HG03469 (cell line): ENCODE results near the gene MYL6.

ENCODE experiments used
- ATAC-seq: cut with Tn5 transposase; IDR thresholded peaks from one replicate; pipeline ENCODE4 v1.9.1; 2021; ENCODE audit warnings: mild to moderate bottlenecking, moderate library complexity, moderate number of reproducible peaks; ENCODE audit not compliant: unreplicated experiment

Gene MYL6

DNA sequence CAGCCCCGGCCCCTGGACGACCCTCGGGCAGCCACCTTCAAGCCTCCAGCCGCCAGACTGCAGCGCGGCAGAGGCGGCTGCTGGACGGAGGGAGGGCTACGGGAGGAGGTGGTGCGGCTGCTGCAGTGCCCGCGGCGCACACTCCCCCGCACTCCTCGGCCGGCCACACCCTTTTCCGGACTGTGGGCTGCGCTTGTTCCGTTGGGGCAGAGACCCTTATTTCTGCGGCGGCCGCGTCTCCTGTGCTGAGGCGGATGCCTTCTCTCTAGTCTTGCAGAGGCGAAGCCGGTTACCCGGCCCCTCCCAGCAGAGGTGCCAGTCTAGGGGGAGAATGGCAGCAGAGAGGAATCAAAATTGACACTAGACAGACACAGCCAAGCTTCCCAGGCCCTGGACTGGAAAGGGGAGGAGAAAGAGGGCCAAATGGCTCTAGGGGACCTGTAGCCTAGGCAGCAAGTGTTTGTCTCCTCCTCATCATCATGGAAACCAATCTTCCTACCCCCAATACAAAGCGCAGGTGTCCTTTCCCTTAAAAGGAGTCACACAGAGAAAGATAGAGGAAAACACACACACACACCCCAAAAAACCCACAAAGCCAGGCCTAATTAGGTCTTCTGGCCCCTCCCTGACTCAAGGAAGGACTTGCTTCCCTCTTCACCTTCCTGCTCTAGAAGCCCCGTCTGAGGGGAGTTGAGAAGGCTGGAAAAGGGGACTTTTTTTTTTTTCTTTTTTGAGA is 28.8 kb upstream of the MYL6 start:
- ATAC-seq, result no peak

DNA sequence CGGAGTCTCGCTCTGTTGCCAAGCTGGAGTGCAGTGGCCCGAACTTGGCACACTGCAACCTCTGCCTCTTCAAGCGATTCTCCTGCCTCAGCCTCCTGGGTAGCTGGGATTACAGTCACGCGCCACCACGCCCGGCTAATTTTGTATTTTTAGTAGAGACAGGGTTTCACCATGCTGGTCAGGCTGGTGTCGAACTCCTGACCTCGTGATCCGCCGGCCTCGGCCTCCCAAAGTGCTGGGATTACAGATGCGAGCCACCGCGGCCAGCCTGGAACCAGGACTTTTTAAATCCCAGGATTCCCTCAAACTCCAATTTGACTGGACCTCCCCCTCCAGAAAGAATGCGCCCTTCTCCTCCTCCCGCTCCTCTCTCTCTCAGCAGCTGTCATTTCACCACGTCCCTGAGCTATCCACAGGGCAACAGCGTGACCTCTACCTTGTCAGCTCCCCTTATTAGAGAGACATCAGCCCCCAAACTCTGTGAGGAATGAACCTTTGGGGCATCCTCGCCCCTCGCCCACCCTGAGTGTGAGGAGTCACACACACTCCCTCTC is 28.1 kb upstream of the MYL6 start:
- ATAC-seq, result no peak

DNA sequence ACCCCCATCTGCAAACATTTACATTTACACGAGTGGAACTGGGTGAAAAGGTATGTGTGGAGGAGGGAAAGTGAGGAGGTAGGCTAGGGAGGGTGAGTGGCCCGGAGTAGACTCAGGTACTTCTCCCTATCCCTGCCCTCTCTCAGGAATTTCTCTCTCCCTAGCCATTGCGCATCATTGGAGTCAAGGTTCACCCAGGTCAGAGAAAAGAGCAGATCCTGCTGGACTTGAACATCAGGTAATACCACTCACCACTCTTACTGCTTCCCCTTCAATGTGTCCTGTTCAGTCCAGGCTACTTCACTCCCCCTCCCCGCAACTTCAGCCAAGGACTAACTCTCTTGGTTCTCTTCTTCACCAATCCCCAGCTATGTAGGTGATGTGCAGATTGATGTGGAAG is 27.3 kb upstream of the MYL6 start:
- no peak for ATAC-seq

DNA sequence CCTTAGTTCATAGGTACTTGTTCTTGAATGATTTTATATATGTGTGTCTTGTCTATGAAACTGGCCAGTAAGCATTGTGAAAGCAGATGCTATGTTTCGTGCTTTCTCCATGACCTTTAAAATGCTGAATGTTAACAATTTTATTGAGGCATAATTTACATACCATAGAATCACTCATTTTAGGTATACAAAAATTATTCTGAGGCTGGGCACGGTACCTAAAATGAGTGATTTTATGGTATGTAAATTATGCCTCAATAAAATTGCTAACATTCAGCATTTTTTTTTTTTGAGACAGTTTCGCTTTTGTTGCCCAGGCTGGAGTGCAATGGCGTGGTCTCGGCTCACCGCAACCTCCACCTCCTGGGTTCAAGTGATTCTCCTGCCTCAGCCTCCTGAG is 23.3 kb upstream of the MYL6 start:
- no peak for ATAC-seq

DNA sequence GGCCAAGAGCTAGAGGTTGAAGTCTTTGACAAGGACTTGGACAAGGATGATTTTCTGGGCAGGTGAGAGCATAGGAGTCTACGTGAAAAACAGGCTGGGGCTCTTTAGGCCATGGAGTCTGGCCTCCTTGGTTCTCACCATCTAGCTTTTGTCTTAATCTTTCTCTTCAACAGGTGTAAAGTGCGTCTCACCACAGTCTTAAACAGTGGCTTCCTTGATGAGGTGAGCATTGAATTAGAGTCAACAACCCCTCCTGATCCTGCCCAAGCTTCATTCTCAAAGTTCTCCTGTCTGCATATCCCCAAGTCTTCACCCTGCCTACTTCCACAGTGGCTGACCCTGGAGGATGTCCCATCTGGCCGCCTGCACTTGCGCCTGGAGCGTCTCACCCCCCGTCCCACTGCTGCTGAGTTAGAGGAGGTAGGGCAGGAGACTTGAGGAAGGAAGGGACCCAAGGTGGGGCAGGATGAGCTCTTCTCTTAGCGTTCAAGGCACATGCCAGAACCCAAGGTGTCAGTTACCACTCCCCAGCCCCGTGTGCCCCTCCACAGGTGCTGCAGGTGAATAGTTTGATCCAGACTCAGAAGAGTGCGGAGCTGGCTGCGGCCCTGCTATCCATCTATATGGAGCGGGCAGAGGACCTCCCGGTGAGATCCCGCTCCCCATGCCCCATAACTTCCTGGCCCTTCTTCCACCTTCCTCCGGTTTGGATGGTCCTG is 20.1 kb upstream of the MYL6 start:
- no peak for ATAC-seq

DNA sequence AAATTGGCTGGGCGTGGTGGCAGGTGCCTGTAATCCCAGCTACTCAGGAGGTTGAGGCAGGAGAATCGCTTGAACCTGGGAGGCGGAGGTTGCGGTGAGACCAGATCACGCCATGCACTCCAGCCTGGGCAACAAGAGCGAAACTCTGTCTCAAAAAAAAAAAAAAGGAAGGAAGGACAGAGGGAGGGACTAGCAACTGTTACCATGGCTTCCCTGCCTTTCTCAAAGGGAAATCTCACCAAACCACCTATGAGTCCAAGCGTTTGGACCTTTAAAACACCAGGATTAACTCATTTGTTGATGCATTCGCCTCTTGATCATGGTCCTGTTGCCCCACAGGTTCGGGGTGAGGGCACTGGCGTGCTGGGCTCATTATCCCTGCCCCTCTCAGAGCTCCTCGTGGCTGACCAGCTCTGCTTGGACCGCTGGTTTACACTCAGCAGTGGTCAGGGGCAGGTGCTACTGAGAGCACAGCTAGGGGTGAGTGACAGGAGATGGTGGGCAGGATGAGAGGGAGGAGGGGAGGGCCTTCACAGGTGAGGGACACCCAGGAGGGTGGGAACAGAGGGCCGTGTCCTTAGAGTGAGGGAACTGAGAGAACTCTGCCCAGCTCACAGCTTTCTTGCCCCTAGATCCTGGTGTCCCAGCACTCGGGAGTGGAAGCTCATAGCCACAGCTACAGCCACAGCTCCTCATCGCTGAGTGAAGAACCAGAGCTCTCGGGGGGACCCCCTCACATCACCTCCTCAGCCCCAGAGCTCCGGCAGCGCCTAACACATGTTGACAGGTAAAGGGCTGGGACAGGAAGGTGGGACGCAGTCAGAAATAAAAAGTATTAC is 16.0 kb upstream of the MYL6 start:
- ATAC-seq, result no peak

DNA sequence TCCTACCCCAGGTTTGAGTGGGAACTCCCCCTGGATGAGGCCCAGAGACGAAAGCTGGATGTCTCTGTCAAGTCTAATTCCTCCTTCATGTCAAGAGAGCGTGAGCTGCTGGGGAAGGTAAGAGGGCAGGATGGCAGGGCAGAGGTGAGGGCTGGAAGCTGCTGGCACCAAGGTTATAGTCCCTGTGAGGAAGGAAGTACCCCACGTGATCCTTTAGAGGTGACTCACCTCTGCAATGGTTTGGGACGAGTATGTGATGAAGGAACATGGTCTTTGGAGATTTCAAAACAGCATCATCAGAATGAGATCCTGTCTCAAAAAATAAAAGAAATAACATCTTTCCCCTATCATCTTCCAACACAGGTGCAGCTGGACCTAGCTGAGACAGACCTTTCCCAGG is 14.9 kb upstream of the MYL6 start:
- ATAC-seq, result no peak

DNA sequence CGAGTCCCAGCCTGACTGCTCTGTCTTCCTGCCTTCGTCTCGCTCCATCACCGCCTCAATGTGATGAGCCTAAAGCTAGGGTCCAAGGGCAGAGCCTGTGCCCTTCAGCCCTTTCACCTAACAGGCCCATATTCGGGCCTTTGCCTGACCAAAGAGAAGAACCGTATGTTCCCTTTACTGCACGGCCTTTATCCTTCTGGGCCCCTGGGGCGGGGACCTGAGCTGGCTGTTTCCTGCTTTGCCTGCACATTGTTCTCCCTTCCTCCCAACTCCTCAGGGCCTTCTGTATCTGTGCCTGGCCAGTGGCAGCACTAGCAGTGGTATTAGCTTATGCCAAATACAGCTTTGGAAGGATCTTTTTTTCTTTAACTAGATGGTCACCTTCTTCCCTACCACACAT is 14.3 kb upstream of the MYL6 start:
- ATAC-seq, result no peak

DNA sequence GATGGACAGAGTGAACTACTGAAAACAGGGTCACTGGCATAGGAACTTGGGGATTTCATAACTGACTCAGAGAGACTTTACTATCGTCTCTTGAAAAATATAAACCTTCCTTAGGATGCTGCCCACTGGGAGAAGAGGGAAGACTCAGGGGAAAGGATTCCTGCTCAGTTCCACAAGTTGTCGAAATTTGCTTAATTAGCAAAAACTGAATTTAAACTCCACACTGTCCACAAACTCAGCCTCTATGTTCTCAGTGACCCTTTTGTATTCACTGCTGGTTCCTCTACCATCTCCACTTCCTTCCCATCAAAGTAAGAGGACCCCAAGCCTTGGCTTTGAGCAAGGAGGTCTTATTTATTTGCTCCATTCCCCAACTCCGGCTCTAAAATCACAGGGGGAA is 12.9 kb upstream of the MYL6 start:
- no peak for ATAC-seq

DNA sequence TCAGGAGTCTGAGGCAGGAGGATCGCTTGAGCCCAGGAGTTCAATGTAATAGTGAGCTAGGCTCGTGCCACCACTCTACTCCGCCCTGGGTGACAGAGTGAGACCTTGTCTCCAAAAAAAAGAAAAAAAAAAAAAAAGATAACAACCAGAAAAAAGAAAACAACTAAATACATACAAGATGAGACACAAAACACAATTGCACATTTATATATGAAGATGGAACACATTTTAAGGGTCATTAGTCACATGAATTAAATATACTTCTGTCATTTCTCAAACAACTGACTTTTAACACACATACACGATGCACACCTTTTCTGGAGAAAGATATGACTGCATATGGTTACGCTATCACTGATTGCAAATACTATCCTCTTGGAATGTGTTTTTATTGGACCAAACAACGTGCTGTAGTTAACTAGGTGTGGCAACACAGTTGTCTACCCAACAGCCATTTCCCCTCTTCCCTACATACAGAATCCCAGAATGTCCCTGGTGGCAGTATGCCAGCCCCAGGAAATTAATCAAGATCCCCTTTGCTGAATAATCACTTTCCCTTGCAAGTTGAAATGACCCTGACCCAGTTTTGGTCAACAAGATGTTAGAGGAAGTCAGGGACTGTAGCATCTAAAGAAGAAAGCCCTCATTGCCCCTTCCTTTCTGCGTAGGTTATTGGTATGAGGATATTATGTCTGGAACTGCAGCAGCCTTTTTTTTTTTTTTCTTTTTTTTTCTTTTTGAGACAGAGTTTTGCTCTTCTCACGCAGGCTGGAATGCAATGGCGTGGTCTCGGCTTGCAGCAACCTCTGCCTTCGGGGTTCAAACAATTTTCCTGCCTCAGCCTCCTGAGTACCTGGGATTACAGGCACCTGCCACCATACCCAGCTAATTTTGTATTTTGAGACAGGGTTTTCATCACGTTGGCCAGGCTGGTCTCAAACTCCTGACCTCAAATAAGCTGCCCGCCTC is 11.4 kb upstream of the MYL6 start:
- no peak for ATAC-seq

DNA sequence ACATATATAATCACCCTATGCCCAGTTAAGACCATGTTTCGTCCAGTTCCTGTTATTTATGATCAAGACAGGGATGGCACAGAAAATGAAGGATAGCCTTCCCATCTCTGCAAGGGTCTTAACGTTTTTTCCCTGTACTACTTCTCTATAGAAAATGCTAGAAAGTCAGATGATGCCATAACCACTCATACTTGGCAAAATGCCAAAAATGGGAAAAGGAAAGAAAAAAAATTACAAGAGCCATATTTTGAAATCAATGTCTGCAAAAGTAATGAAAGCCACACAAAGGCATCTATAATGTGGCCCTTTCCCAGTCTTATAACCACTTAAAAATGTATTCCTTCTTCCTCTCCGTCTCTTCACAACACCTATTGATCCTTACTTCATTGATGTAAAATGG is 7.6 kb upstream of the MYL6 start:
- ATAC-seq, result no peak

DNA sequence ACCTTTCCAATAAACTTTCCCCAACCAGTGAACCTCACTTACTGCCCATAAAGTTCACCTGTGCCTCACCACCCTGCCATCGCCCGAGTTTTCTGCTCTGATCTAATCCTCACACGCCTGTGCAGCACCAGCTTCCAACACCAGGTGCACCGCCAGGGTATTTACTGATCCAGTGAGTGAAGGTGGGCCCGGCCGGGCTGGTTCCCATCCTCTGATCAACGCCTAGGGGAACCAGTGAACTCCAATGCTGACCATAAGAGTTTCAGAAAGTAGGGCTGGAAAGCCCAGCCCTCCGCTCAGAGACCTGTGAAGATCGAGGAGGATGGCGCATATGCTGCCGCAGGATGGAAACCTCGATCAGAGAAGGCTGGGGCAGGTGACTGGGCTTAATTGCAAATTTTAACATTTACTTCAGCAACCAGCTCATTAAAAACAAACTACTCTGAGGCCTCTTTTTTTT is 6.5 kb upstream of the MYL6 start:
- no peak for ATAC-seq

DNA sequence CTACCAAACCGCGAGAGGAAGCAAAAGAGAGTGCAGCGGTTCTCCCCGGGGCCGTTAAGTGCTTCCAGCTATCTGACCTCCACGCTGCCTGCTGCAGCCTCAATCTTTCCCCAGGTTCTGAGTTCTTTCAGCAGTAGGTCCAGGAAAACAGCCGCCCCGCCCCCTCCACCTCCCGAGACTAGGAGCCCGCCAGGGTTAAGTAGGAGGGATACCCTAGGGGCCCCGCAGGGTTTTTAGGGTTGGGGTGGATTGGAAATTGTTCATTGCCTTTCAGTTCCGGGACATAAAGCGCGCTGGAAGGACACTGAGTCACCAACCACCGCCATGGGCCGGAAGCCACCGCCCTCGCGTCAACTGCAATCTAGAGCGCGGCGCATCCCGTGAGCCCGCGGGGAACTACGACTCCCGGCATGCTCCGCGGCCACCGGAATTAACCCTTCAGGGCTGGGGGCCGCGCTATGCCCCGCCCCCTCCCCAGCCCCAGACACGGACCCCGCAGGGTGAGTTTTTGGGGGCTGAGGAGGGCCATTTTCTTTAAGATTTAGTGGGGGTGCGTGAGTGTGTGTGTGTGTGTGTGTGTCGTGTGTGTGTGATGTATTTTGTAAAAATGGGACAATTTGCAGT is 5.9 kb upstream of the MYL6 start, which contains the start of gene MYL6B:
TSS of gene MYL6B (plus strand) at position 456 of the 624 bp plus-strand sequence. CDS start 1,332 bp downstream, outside the sequence.
- peak; percentile 73 for ATAC-seq

DNA sequence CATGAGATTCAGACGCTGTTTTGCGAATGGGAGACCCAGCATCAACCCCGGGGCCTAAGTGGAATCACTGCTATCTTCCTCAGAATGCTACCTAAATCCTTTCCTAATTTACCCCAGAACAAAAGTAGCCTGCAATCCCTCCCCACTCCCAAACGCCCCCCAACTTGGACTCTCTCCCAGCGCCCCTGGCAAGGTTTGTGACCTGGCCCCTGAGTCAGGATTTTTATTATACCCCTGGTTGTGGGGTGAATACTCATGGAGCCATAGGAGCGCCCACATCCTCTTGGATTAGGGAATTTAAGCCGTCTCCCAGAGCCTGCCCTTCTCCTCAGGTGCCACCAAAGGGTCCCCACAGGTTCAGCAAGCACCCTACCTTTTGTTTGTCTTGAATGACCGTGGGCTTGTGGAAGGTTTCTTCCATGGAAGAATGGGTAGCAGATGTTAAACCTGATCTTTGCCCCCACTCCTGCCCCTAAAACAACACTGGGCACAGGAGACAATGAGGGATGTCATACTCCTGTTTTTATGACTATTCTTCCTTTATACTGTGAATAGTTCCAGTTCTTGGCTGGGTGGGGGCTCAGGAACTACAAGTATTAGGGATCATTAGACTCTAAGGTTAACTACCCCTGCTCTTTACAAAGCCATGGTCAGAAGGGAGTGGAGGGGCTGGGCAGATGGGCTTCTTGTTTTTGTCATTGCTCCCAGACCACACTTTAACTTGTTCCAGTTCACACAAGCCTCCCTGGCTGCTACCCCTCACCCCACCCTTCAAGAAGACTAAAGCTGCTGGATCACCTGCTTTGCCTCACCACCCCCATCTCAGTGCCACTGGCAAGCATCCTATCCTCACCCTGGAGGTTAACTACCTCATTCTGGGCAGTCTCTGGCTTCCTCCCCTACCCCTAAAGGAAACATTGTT is 5.1 kb upstream of the MYL6 start:
- no peak for ATAC-seq

DNA sequence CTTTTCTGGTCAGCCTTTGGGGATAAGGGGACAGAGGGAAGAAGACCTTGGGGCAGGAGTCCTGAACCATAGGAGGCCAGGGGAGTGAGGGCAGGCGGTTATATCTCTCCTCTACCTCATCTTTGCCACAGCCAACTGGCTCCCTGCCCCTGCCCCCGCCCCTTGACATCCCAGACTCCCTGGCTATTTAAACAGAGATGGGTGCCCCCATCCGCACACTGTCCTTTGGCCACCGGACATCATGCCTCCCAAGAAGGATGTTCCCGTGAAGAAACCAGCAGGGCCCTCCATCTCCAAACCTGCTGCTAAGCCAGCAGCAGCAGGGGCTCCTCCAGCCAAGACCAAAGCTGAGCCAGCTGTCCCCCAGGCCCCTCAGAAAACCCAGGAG is 4.5 kb upstream of the MYL6 start:
- no peak for ATAC-seq

DNA sequence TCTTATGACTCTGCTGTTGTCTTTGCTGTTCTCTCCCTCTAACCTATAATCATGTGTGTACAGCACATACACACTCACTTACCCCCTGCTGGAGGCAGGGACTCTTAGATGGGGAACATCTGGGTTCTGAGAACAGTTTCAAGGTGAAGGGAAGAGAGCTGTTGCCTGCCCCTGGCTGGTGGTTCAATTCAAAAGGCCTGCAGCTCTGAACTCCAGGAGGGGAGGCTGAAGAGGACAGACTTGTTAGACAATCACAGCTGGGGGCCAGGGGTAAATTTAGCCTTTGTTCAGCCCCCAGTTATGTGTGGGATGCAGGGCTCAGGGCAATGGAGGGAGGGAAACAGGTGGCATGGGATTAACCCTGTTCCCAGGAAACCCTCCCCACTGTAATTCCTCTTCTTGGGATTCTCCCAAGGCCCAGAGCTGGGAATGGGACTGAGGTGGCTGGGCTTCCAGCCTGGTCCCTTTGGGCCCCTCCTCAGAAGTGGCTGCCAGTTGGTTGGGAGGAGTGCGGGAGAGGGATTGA is 3.9 kb upstream of the MYL6 start:
- no peak for ATAC-seq

DNA sequence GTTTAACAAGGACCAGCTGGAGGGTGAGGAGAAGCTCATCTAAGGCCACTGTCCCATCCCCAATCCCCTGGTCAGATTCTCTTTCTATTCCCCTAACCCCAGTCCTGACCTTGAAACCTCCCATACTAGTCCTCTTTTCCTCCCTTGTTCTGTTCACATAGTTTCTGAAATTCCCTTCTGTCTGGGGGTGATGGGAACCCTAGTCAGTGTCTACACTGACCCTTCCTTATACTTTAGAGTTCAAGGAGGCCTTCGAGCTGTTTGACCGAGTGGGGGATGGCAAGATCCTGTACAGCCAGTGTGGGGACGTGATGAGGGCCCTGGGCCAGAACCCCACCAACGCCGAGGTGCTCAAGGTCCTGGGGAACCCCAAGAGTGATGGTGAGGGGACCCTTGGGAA is 3.3 kb upstream of the MYL6 start:
- ATAC-seq, result no peak

DNA sequence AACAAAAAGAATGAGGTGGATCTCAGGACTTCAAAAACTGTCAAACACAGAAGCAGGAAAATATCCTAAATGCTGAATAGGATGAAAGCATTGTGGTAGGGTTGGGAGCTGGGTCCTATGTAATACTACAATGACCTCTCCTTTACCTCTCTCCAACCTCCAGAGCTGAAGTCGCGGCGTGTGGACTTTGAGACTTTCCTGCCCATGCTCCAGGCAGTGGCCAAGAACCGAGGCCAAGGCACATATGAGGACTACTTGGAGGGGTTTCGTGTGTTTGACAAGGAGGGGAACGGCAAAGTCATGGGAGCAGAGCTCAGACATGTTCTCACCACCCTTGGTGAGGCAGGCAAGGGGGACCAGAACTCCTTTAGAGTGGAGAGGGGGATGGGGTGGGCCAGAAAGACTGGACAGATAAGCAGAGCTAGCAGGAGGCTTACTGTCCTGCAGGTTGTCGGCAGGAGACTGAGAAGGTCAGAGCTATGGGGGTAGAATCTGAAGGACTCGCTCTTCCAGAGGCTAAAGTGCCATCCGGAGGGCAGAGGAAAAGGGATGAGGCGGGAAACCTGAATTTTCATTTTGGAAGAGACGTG is 2.8 kb upstream of the MYL6 start:
- no peak for ATAC-seq
